ENCODE data around the gene PDCD10.

Gene PDCD10

GRCh38 chr3:167772992-167773391 is 38.3 kb upstream of the PDCD10 start:
- H3K4me3 ChIP-seq (replicated peaks; ENCODE audit: low read depth, low read length) = no peak overlapping the region
- no peak for DNase-seq (ENCODE audit: extremely low read depth, low read depth)
- no peak for TF ChIP-seq CTCF (IDR thresholded peaks at IDR 0.05; ENCODE audit: low read depth, low read length, missing control alignments)

GRCh38 chr3:167762296-167762695 is 27.6 kb upstream of the PDCD10 start:
- no peak for DNase-seq (ENCODE audit: extremely low read depth, low read depth)
- TF ChIP-seq CTCF (IDR thresholded peaks at IDR 0.05; ENCODE audit: low read depth, low read length, missing control alignments) = no peak
- H3K4me3 ChIP-seq (replicated peaks; ENCODE audit: low read depth, low read length) = no peak overlapping the region

- no peak for DNase-seq (ENCODE audit: extremely low read depth, low read depth)
- H3K4me3 ChIP-seq (replicated peaks; ENCODE audit: low read depth, low read length) = no peak overlapping the region
- TF ChIP-seq CTCF (IDR thresholded peaks at IDR 0.05; ENCODE audit: low read depth, low read length, missing control alignments) = no peak
Observed at GRCh38 chr3:167761302-167761701, 26.6 kb upstream of the PDCD10 start.

- no peak for TF ChIP-seq CTCF (IDR thresholded peaks at IDR 0.05; ENCODE audit: low read depth, low read length, missing control alignments)
- H3K4me3 ChIP-seq (replicated peaks; ENCODE audit: low read depth, low read length) = no peak overlapping the region
- no peak for DNase-seq (ENCODE audit: extremely low read depth, low read depth)
Observed at GRCh38 chr3:167754049-167754448, 19.4 kb upstream of the PDCD10 start.

- no peak for TF ChIP-seq CTCF (IDR thresholded peaks at IDR 0.05; ENCODE audit: low read depth, low read length, missing control alignments)
- no peak for DNase-seq (ENCODE audit: extremely low read depth, low read depth)
- no peak overlapping the region for H3K4me3 ChIP-seq (replicated peaks; ENCODE audit: low read depth, low read length)
Observed at GRCh38 chr3:167750272-167750971, 15.7 kb upstream of the PDCD10 start.

- no peak overlapping the region for H3K4me3 ChIP-seq (replicated peaks; ENCODE audit: low read depth, low read length)
- DNase-seq (ENCODE audit: extremely low read depth, low read depth) = no peak
- no peak for TF ChIP-seq CTCF (IDR thresholded peaks at IDR 0.05; ENCODE audit: low read depth, low read length, missing control alignments)
Observed at GRCh38 chr3:167749728-167750127, 15.0 kb upstream of the PDCD10 start.

- no peak overlapping the region for H3K4me3 ChIP-seq (replicated peaks; ENCODE audit: low read depth, low read length)
- no peak for DNase-seq (ENCODE audit: extremely low read depth, low read depth)
- no peak for TF ChIP-seq CTCF (IDR thresholded peaks at IDR 0.05; ENCODE audit: low read depth, low read length, missing control alignments)
Observed at GRCh38 chr3:167749209-167749608, 14.5 kb upstream of the PDCD10 start.
